GM12873 (cell line): ENCODE data around the gene SETD3.

Experiments used
- CTCF ChIP-seq: IDR thresholded peaks from 2 replicates; pipeline ENCODE4 v1.5.1; 2012; ENCODE audit warnings: low read depth, mild to moderate bottlenecking, moderate library complexity, low read length, control low read depth; ENCODE audit not compliant: insufficient read depth; ENCODE audit errors: missing control alignments

Gene SETD3

GRCh38 chr14:99502989-99503421 lies 22.3 kb upstream of the SETD3 start:
- no peak for TF ChIP-seq CTCF

GRCh38 chr14:99497894-99498293 lies 17.2 kb upstream of the SETD3 start:
- no peak for TF ChIP-seq CTCF

- no peak for TF ChIP-seq CTCF
Measured at GRCh38 chr14:99497341-99497740, 16.7 kb upstream of the SETD3 start.

DNA sequence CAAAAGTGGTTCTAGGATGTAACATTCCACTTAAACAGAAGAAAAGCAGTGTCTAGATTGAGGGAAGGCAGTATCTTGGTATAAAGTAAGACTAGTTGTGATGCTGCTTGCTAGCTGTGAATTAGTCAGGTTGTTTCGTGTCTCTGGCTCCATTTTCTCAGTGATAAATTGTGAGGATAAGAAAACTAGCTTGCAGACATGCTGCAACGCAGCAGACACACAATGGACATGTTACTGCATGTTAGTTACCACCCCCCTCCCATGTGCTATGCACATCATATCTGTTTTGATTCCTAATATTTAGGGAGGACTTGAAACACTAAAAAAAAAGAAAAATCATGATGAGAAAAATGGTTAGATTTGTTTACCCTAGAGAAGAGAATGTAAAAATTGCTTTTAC lies 3.4 kb upstream of the SETD3 start:
- TF ChIP-seq CTCF = no peak

- TF ChIP-seq CTCF = no peak
Measured at GRCh38 chr14:99481745-99482099, 1.1 kb upstream of the SETD3 start.

DNA sequence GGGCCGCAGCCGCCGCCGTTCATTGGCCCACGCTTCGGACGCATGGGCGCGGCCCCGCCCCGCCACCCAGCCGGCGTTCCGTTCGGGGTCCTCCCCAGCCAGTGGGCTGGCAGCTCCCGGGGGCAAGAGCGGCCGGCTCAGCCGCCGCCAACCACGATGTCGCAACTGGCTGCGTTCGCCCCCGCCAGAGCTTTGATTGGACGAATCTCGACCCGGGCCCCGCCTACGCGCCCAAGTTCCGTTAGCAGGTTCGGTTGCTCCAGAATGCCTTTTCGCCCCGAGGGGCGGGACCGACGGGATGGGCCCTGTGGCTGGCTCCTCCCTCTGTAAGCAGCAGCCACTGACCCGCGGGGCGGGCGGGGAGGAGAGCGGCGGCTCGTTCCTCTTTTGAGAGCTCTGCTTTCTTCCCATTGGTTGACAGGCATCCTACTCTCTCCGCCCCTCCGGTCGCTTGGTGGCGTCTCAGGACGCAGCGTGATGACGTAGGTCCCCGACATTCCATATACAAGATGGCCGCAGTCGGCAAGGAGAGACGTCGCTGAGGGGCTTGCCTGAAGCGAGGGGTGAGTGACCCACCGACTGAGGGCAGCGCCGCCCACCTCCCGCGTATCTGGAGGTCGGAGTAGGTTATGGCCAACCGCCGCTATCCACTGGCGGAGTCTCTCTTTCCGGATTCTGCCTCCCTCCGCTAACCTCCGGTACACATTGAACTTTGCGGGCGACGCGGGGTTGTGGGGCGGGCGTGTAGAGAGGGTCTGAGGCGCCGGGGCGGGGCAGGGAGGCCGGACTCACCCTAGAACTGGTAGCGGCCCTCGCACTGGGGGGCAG lies 472 bp upstream of the SETD3 start, which contains the start of gene CCNK:
Gene CCNK, plus strand, starts transcription at position 493 of the 828 bp plus-strand sequence. CDS start 11,269 bp downstream, outside the sequence.
- TF ChIP-seq CTCF = no peak

- TF ChIP-seq CTCF = no peak
Measured at GRCh38 chr14:99479160-99479905, 1.3 kb downstream of the SETD3 start.
